HL-60/S4 treated with phorbol 12-myristate 13-acetate at 8.2 ng/mL for 4 days and 3 days (cell line): ENCODE data around the gene GTPBP1.

Source experiments
- in situ Hi-C: fragments of 300-500 bp; cut with MboI; formaldehyde crosslinking; loops from 2 replicates; pipeline ENCODE4 v1.15.0; 2022; ENCODE audit warnings: low sequenced_read_pairs

GTPBP1 gene

DNA sequence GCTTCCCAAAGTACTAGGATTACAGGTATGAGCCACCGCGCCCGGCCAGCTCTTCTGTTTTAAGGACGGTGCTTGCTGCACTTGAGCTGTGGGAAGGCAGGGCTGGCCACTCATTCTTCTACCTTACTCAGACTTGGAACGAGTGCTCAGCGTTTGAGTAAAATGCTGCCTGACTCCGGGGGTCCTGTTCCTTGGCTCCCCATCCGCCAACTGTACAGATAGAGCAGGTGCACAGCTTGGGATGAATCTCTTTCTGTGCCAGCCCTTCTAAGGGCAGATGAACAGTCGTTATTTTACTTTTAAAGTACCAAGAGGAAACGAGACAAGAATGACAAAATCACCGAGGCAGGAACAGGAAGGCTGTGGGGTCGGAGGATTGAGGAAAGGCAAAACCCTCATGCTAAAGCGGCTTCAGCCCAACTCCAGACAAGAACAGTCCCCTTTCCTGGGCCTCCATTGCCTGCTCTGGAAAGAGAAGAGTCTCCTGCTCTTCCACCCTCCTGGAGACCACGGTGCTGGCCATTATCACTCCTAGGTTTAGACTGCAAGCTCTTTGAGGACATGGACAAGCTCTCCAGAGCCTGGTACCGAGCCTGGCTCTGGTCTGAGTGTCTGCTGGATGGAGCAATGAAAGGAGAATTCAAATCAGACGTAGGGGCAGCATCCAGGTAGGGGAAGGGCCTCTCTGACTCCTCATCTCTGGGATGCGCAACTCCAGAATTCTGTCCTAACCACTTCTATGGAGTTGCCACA is 51.1 kb downstream of the GTPBP1 start:
- in situ Hi-C loops: no loop called here

DNA sequence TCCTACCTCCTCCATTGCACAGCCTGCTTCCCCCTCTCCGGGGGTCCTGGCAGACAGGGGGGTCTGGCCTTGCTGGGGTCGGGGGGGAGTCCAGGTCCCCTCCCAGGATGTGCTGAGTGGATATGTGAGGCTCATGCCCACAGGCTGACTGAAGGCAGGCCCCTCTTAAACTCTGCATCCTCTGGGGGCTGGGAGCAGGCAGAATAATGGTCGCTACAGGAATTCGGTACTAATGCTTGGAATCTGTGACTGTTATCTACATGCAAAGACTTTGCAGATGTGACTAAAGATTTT is 51.7 kb downstream of the GTPBP1 start:
- in situ Hi-C loops: no loop called here

- in situ Hi-C loops: no loop called here
Measured at GRCh38 chr22:38758276-38758945, 52.7 kb downstream of the GTPBP1 start.

DNA sequence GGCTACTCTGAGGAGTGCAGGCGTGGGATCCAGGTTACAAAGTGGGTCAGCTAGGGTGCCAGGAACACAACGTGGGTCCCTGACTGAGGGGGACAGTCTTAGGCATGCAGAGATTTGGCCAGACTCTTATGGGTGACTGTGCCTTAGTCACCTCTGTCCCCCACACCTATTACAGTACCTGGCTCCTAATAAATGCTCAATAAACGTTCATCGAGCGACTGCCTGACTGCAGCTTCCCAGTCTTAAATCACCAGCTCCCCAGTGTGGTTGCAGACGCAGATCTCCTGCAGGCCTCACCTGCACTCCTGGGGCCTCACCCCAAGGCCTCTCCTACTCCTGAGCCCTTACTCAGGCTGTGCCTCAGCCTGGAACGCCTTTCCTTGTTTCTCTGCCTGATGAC is 53.3 kb downstream of the GTPBP1 start:
- in situ Hi-C loops: no loop called here

GRCh38 chr22:38760477-38761201 is 54.9 kb downstream of the GTPBP1 start:
- in situ Hi-C loops: no loop called here

DNA sequence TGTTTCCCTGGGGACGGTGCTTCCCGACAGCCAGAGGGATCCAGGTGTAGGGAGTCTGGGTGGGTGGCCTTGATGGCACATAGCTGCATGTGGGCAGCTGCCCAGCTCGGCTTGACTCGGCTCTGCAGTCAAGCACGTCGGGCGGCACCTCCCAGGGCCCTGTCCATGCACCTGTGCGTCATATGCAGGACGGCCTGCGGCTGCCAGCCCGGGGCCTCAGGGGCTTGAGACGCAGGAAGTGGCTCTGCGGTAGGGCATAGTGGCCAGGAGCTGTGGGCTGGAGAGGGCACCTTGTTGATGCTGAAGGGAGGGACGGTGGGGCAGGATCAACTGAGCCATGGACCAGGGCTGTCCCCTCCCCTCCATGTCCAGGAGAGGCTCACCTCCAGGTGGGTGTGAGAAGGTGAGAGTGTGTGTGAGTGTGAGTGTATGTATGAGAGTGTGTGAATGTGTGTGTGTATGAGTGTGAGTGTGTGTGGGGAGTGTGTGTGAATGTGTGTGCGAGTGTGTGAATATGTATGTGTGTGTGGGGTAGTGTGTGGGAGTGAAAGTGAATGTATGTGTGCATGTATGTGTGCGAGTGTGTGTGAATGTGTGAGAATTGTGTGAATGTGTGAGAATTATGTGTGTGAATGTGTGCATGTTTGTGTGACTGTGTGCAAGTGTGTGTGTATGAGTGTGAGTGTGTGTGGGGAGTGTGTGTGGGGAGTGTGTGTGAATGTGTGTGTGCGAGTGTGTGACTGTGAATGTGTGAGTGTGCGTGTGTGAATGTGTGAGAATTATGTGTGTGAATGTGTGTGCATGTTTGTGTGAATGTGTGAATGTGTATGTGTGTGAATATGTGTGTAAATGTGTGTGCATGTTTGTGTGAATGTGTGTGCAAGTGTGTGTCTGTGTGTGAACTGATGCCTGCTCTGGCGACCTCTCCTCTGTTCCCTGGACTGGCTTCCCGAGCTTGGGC is 55.7 kb downstream of the GTPBP1 start:
- in situ Hi-C loops: no loop called here

DNA sequence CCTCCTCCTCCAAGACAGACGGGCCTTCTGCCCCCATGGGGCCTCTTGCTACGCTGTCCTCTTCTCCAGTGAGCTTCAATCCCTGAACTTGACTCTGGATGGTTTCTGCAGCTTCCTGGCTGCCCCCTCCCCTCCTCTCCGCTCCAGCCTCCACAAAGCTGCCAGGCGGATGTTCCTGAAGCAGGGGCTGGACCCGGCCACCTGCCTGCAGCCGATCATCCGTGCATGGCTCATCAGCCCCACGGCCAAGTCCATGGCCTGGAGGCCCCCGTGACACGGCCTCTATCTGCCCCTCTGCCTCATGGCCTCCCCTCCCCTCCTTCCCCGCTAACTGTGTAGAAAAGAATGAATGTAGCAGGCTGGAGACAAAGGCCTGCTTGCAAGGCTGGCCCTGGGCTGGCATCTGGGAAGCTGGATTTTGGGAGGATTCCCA is 56.8 kb downstream of the GTPBP1 start:
- in situ Hi-C loops: no loop called here

GRCh38 chr22:38766076-38766777 is 60.5 kb downstream of the GTPBP1 start:
- in situ Hi-C loops: no loop called here

- in situ Hi-C loops: no loop called here
Measured at GRCh38 chr22:38767313-38767712, 61.6 kb downstream of the GTPBP1 start.

DNA sequence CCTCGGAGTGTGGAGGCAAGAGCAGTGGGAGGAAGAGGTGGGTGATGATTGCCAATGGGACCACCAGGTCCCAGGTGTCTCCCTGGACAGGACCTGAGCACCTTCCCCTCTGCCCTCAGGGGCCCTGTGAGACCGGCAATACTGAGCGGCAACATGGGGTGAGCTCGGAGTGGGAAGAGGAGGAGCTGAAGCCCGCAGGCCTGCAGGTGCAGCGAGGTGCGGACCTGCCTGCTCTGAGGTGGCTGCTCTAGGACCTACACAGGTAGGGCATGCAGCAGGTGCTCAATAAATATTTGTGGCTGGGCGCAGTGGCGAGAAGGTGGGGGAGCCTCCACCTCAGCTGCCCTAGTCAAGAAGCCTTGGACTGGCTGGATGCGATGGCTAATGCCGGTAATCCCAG is 62.3 kb downstream of the GTPBP1 start:
- in situ Hi-C loops: no loop called here

GRCh38 chr22:38770257-38770949 is 64.7 kb downstream of the GTPBP1 start:
- in situ Hi-C loops: no loop called here

DNA sequence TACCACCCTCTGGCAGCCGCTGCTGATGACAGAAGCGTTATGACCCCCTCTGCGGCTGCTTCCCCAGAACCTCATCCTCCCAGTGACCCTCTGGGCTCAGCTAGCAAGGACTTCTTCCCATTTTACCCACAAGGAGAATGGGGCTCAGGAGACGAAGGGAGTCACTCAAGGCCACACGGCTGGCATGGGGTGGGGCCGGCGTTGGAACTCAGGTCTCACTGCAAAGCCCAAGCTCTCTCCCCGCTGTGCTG is 66.8 kb downstream of the GTPBP1 start:
- in situ Hi-C loops: no loop called here

GRCh38 chr22:38773363-38773946 is 67.7 kb downstream of the GTPBP1 start:
- in situ Hi-C loops: no loop called here

GRCh38 chr22:38774496-38775166 is 68.9 kb downstream of the GTPBP1 start:
- in situ Hi-C loops: no loop called here

DNA sequence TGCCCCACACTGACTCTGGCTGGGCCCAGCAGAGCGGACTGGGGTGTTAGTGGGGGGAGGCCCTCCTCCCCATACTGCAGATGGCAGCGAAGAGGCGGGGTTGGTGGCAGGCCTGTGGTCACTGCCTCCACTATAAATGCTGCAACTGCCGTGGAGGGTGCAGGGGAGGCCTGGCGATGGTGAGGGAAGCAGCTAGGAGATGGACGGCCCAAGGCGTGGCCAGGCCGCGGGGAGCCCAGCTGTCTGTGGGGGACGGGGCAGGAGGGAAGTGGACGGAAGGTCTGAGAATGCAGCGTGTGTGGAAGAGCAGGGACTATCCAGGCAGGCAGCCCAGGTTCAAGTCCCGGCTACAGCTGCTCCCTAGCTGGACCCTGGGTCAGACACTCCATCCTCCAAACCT is 69.9 kb downstream of the GTPBP1 start:
- in situ Hi-C loops: no loop called here

- in situ Hi-C loops: no loop called here
Measured at GRCh38 chr22:38776086-38776485, 70.3 kb downstream of the GTPBP1 start.

GRCh38 chr22:38777087-38777671 is 71.4 kb downstream of the GTPBP1 start:
- in situ Hi-C loops: no loop called here

- in situ Hi-C loops: no loop called here
Measured at GRCh38 chr22:38781033-38781432, 75.3 kb downstream of the GTPBP1 start.
